ENCODE measurements around the gene CD68. TPM values are rescaled to one million over a fixed set of nuclear protein-coding genes. Genes with fewer than 3 reads are reported as not detected.

Gene CD68
- total RNA-seq, 1 experiment from 2014 or later = 1.8 TPM

GRCh38 chr17:7589891-7590691 lies 10.7 kb downstream of the CD68 start, which contains the start of gene SOX15:
Gene SOX15 (minus strand): TSS chr17:7590094. CDS start chr17:7589676, 418 bp downstream.
- peaks cover 79% of the 10 kb centered on the region for H3K36me3 ChIP-seq (ENCODE audit: insufficient read depth, low read length, poor library complexity, severe bottlenecking)
- ChIA-PET CTCF (interaction anchor here (1.1 to 1.2 kb wide), 3 partner anchors 10 to 97 kb away, joined by 6 to 9 read pairs (median 7); partner anchors contain the start of genes CD68, TP53 and WRAP53), POLR2A (ENCODE audit: low non-redundant PET) (interaction anchor here (1.7 kb wide), 1 partner anchor 98 kb away, joined by 3 read pairs; the partner anchor contains the start of gene WRAP53)
- H3K27ac ChIP-seq (ENCODE audit: low read depth, low read length, poor library complexity, severe bottlenecking) = peak within 1 kb of the TSS; percentile 60
- peaks cover 6% of the 10 kb centered on the region for H3K4me1 ChIP-seq (ENCODE audit: insufficient read depth, low read length, poor library complexity, severe bottlenecking)
- TF ChIP-seq EZH2 (IDR thresholded peaks at IDR 0.05; ENCODE audit: borderline replicate concordance, low read depth, low read length, poor library complexity, severe bottlenecking) (no peak), CTCF (conservative IDR thresholded peaks at IDR 0.05; ENCODE audit: low read depth, low read length) (no peak)
- intact Hi-C loops (cut with micrococcal nuclease; ENCODE audit: unreplicated experiment) = no loop called here
- DNase-seq (ENCODE audit: low spot score) = no peak
- no peaks in the 10 kb centered on the region for H3K27me3 ChIP-seq (replicated peaks; ENCODE audit: insufficient read depth, low read depth, low read length, poor library complexity)
- no peak within 1 kb of the TSS for H3K4me3 ChIP-seq (ENCODE audit: low read depth, low read length, poor library complexity, severe bottlenecking)
- BruUV-seq (replicated peaks) = no TSS peak
- no peaks in the 10 kb centered on the region for H3K9me3 ChIP-seq (ENCODE audit: low read depth, low read length, poor library complexity, severe bottlenecking)

GRCh38 chr17:7590743-7591142 lies 11.3 kb downstream of the CD68 start:
- peak overlapping the region; percentile 60 for H3K27ac ChIP-seq (ENCODE audit: low read depth, low read length, poor library complexity, severe bottlenecking)
- BruUV-seq (replicated peaks) = no TSS peak
- ChIA-PET CTCF (no interaction called here), POLR2A (ENCODE audit: low non-redundant PET) (interaction anchor here (1.7 kb wide), 1 partner anchor 97 kb away, joined by 3 read pairs; the partner anchor contains the start of gene WRAP53)
- peaks cover 83% of the 10 kb centered on the region for H3K36me3 ChIP-seq (ENCODE audit: insufficient read depth, low read length, poor library complexity, severe bottlenecking)
- intact Hi-C loops (cut with micrococcal nuclease; ENCODE audit: unreplicated experiment) = no loop called here
- H3K9me3 ChIP-seq (ENCODE audit: low read depth, low read length, poor library complexity, severe bottlenecking) = no peaks in the 10 kb centered on the region
- no peaks in the 10 kb centered on the region for H3K4me1 ChIP-seq (ENCODE audit: insufficient read depth, low read length, poor library complexity, severe bottlenecking)
- no peaks in the 10 kb centered on the region for H3K27me3 ChIP-seq (replicated peaks; ENCODE audit: insufficient read depth, low read depth, low read length, poor library complexity)
- TF ChIP-seq EZH2 (IDR thresholded peaks at IDR 0.05; ENCODE audit: borderline replicate concordance, low read depth, low read length, poor library complexity, severe bottlenecking) (no peak), CTCF (conservative IDR thresholded peaks at IDR 0.05; ENCODE audit: low read depth, low read length) (no peak)
- DNase-seq (ENCODE audit: low spot score) = no peak
- H3K4me3 ChIP-seq (ENCODE audit: low read depth, low read length, poor library complexity, severe bottlenecking) = no peak overlapping the region

GRCh38 chr17:7591596-7591995 lies 12.2 kb downstream of the CD68 start:
- Histone ChIP-seq H3K4me3 (ENCODE audit: low read depth, low read length, poor library complexity, severe bottlenecking) (no peak overlapping the region), H3K9me3 (ENCODE audit: low read depth, low read length, poor library complexity, severe bottlenecking) (no peaks in the 10 kb centered on the region), H3K36me3 (ENCODE audit: insufficient read depth, low read length, poor library complexity, severe bottlenecking) (peaks cover 88% of the 10 kb centered on the region), H3K27ac (ENCODE audit: low read depth, low read length, poor library complexity, severe bottlenecking) (no peak overlapping the region), H3K27me3 (replicated peaks; ENCODE audit: insufficient read depth, low read depth, low read length, poor library complexity) (no peaks in the 10 kb centered on the region), H3K4me1 (ENCODE audit: insufficient read depth, low read length, poor library complexity, severe bottlenecking) (no peaks in the 10 kb centered on the region)
- ChIA-PET POLR2A (ENCODE audit: low non-redundant PET) (interaction anchor here (0.6 kb wide), 1 partner anchor 59 kb away, joined by 4 read pairs; the partner anchor contains the start of gene ATP1B2), CTCF (no interaction called here)
- intact Hi-C loops (cut with micrococcal nuclease; ENCODE audit: unreplicated experiment) = no loop called here
- no TSS peak for BruUV-seq (replicated peaks)
- TF ChIP-seq CTCF (conservative IDR thresholded peaks at IDR 0.05; ENCODE audit: low read depth, low read length) (no peak), EZH2 (IDR thresholded peaks at IDR 0.05; ENCODE audit: borderline replicate concordance, low read depth, low read length, poor library complexity, severe bottlenecking) (no peak)
- no peak for DNase-seq (ENCODE audit: low spot score)
